IPS DF 19.7 (cell line): ENCODE data around the gene HNRNPA1.
A peak's percentile ranks its signal among the peaks of the same experiment; 100 is the strongest.
"Not testable (repeated sequence)": the region's sequence is repeated elsewhere in the genome, so short reads cannot be mapped to it uniquely, and the experiment has no call there.

Experiments used
- DNase-seq: peaks from one replicate; pipeline ENCODE4 v3.0.0-alpha.2; 2013; ENCODE audit warnings: low read depth, low spot score

Gene HNRNPA1

GRCh38 chr12:54298904-54299303 lies 18.4 kb downstream of the HNRNPA1 start:
- no peak for DNase-seq

GRCh38 chr12:54299515-54300224 lies 19.1 kb downstream of the HNRNPA1 start:
- DNase-seq, result no peak

- DNase-seq, result no peak
Measured at GRCh38 chr12:54300225-54300731, 19.8 kb downstream of the HNRNPA1 start.

GRCh38 chr12:54300732-54301427 lies 20.4 kb downstream of the HNRNPA1 start, which contains the start of gene NFE2:
TSS of gene NFE2 (minus strand) at chr12:54301015. CDS start at chr12:54295248, 5,767 bp downstream.
- DNase-seq, result peak; percentile 75

GRCh38 chr12:54301428-54302048 lies 21.0 kb downstream of the HNRNPA1 start:
- no peak for DNase-seq

GRCh38 chr12:54303640-54304039 lies 23.1 kb downstream of the HNRNPA1 start:
- DNase-seq, result no peak

GRCh38 chr12:54304187-54304810 lies 23.8 kb downstream of the HNRNPA1 start:
- DNase-seq, result no peak

- DNase-seq, result no peak
Measured at GRCh38 chr12:54306925-54307741, 26.6 kb downstream of the HNRNPA1 start.

GRCh38 chr12:54311051-54311450 lies 30.5 kb downstream of the HNRNPA1 start:
- no peak for DNase-seq

- not testable (repeated sequence) for DNase-seq
Measured at GRCh38 chr12:54312309-54312708, 31.8 kb downstream of the HNRNPA1 start.

- DNase-seq, result no peak
Measured at GRCh38 chr12:54321363-54321762, 40.8 kb downstream of the HNRNPA1 start.

GRCh38 chr12:54324617-54325441 lies 44.3 kb downstream of the HNRNPA1 start, which contains the start of gene COPZ1:
TSS of gene COPZ1 (plus strand) at chr12:54325131. CDS start at chr12:54325164, 33 bp downstream.
- DNase-seq, result peak; percentile 99

- not testable (repeated sequence) for DNase-seq
Measured at GRCh38 chr12:54325442-54326109, 45.0 kb downstream of the HNRNPA1 start.

GRCh38 chr12:54328595-54329337 lies 48.2 kb downstream of the HNRNPA1 start:
- no peak for DNase-seq

- no peak for DNase-seq
Measured at GRCh38 chr12:54329759-54330158, 49.2 kb downstream of the HNRNPA1 start.

- DNase-seq, result no peak
Measured at GRCh38 chr12:54330442-54330841, 49.9 kb downstream of the HNRNPA1 start.

GRCh38 chr12:54331461-54331860 lies 50.9 kb downstream of the HNRNPA1 start:
- no peak for DNase-seq

GRCh38 chr12:54333420-54334034 lies 53.0 kb downstream of the HNRNPA1 start:
- DNase-seq, result no peak
